Measurements from ENCODE around the gene ATP5F1E.

The ATP5F1E gene

DNA sequence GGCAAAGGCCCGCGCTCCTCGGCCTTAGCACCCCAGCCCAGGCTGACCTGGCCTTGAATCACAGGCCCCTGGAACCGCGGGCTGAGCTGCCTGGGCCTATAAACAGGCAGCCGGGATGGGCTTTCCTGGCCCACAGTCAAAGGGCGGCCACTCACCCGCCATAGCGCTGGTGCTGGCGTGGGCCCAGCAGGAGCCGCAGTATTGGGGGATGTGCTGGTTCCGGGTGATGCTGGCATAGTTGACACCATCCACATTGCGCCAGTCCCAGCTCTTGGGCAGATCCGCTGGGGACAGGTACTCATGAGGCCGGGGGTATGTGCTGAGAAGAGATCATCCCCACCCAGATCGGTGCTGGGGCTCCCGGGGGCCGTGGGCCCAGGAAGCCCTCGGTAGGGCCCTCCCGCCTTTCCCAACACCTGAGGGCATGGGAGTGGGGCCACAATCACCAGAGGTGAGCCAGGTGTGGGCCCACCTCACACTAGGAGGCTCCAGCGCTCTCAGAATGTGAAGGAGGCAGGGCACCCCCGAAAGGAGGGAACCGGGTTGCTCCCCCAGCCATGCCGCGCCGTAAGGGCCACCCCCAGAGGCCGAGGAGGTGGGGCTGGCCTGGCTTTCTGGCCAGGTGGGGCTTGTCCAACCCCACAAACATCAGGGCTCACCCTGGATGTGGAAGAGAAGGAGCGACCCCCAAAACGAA is 25.8 kb downstream of the ATP5F1E start:
- Histone ChIP-seq H3K4me3 (ENCODE audit: low read length in 2 of 2) (peak overlapping the region; percentile 84 to 89), H3K9ac (ENCODE audit: low read length in 2 of 2) (peak overlapping the region; percentile 90 to 91), H3K4me1 (ENCODE audit: control insufficient read depth, insufficient read depth, low read length) (peaks cover 27% of the 10 kb centered on the region), H3K27ac (ENCODE audit: low read length) (peak overlapping the region; percentile 53), H3K9me3 (ENCODE audit: control insufficient read depth in 2 of 2, low read length in 2 of 2) (no peaks in the 10 kb centered on the region), H3K27me3 (ENCODE audit: control insufficient read depth in 1 of 2, insufficient read depth in 2 of 2, low read length in 2 of 2) (no peaks in the 10 kb centered on the region), H3K36me3 (ENCODE audit: control insufficient read depth in 2 of 2, insufficient read depth in 2 of 2, low read length in 2 of 2) (peaks cover 0 to 4% of the 10 kb centered on the region in 2 donors)

DNA sequence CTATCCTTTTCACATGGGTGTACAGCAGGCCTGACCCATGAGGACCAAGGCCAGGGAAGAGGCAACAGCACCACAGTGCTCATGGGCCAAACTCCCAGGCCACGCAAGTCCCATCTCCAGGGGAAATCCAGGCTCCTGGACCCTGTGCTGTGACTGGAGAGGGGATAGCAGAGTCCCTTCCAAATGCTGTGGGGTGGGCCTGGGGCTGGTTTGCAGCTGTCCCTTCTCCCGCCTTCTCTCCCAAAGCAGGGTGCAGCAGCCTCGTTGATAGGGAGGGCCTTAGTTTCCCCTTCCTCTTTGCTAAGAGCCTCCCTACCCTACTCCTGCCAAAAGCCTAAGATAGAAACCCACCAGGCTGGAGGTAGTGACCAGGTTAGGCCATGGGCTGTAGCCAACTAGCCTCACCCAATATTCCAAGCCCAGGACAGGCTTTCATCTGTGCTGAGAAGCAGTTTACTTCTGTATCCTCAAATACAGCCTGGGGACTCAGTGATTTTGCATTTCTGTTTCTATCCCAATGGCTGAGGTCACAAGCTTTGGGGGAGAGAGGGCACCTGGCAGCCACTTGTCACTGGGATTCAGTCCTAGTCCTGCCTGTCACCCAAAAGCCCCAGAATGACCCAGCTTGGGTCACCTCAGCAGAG is 26.5 kb downstream of the ATP5F1E start:
- Histone ChIP-seq H3K27ac (ENCODE audit: low read length) (peak overlapping the region; percentile 53), H3K4me1 (ENCODE audit: control insufficient read depth, insufficient read depth, low read length) (peaks cover 27% of the 10 kb centered on the region), H3K9me3 (ENCODE audit: control insufficient read depth in 2 of 2, low read length in 2 of 2) (no peaks in the 10 kb centered on the region), H3K27me3 (ENCODE audit: control insufficient read depth in 1 of 2, insufficient read depth in 2 of 2, low read length in 2 of 2) (no peaks in the 10 kb centered on the region), H3K4me3 (ENCODE audit: low read length in 2 of 2) (peak overlapping the region; percentile 84 to 89), H3K36me3 (ENCODE audit: control insufficient read depth in 2 of 2, insufficient read depth in 2 of 2, low read length in 2 of 2) (peaks cover 0 to 8% of the 10 kb centered on the region in 2 donors), H3K9ac (ENCODE audit: low read length in 2 of 2) (peak overlapping the region; percentile 90 to 91)

DNA sequence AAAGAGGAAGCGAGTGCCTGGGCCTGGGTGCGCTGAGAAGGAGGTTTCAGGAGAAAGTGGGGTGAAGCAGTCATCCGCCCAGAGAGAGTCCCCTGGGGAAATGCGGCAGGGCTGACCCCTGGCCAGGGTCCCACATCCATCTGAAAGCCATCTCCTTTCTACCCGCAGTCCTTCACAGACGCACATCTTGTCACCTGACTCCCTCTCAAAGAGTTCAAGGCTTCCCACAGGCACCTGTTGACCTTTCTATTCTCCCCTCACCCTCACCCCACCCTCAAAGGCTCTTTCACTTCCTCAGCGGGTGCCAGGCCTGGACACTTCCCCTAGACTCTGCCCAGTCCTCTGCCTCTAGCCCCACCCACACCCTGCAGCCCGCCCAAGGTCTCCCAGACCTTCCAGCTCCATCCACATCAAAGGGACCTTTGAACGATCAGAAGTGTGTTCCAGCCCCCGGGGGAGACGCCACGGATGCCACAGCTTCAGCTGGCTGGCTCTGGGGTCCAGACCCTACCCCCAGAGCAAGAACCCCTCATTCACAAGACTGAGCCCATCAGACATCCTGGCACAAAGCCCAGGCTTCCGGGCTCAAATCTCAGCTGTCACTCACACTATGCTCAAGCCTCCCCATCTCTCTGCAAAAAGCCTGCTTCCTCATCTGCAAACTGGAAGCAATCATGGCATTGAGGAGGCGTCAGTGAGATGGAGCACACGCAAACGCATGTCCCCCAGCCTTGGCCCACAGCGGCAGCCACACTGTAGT is 27.2 kb downstream of the ATP5F1E start:
- H3K9me3 ChIP-seq (ENCODE audit: control insufficient read depth in 2 of 2, low read length in 2 of 2): no peaks in the 10 kb centered on the region
- H3K4me1 ChIP-seq (ENCODE audit: control insufficient read depth, insufficient read depth, low read length): peaks cover 27% of the 10 kb centered on the region
- no peaks in the 10 kb centered on the region for H3K27me3 ChIP-seq (ENCODE audit: control insufficient read depth in 1 of 2, insufficient read depth in 2 of 2, low read length in 2 of 2)
- peak overlapping the region; percentile 53 for H3K27ac ChIP-seq (ENCODE audit: low read length)
- peaks cover 0 to 13% of the 10 kb centered on the region in 2 donors for H3K36me3 ChIP-seq (ENCODE audit: control insufficient read depth in 2 of 2, insufficient read depth in 2 of 2, low read length in 2 of 2)
- H3K9ac ChIP-seq (ENCODE audit: low read length in 2 of 2): peak overlapping the region in 1 of 2 donors; percentile 36
- H3K4me3 ChIP-seq (ENCODE audit: low read length in 2 of 2): peak overlapping the region; percentile 84 to 89

DNA sequence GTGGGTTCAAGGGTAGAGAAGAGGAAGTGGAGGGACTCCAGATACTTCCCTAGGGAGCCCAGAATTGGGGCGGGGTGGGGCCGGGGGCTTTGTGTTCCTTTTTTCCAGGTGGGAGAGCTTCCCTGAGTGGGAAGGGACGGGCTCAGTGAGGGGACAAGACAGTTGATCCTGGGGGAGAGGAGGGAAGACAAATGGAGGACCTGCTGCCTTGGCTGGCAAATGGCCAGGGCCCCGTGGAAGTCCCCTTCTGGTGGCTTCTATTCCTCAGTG is 27.7 kb downstream of the ATP5F1E start:
- peaks cover 27% of the 10 kb centered on the region for H3K4me1 ChIP-seq (ENCODE audit: control insufficient read depth, insufficient read depth, low read length)
- H3K27me3 ChIP-seq (ENCODE audit: control insufficient read depth in 1 of 2, insufficient read depth in 2 of 2, low read length in 2 of 2): no peaks in the 10 kb centered on the region
- H3K9me3 ChIP-seq (ENCODE audit: control insufficient read depth in 2 of 2, low read length in 2 of 2): no peaks in the 10 kb centered on the region
- no peak overlapping the region for H3K27ac ChIP-seq (ENCODE audit: low read length)
- no peak overlapping the region for H3K4me3 ChIP-seq (ENCODE audit: low read length in 2 of 2)
- H3K9ac ChIP-seq (ENCODE audit: low read length in 2 of 2): no peak overlapping the region
- H3K36me3 ChIP-seq (ENCODE audit: control insufficient read depth in 2 of 2, insufficient read depth in 2 of 2, low read length in 2 of 2): peaks cover 0 to 14% of the 10 kb centered on the region in 2 donors

DNA sequence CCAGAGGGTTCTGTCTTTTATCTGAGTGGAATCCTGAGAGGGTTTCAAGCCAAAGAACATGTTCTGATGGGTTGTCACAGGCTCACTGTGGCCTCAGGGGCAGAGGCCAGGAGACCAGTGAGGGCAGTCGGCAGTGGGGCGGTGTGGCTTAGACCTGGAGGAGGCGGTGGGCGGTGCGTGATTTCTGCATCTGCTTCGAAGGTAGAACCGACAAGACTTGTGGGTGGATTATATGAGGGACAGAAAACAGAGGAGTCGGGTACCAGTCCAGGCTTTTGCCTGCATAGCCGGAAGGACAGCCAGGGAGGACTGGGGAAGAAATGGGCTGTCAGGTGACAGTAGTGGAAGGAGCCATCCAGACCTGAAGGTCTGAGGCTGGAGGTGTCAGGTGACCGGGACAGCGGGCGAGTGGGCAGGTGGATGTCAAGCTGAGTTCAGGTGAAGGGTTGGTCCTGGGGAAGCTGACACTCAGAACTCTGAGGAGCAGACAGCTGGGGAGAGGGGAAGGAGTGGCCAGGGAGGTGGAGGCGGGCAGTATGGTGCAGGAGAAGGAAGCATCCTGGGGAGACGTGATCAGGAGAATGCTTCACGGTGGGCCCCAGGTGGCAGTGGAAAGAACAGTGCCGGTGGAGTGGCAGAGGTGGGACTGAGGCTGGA is 28.2 kb downstream of the ATP5F1E start:
- no peak overlapping the region for H3K27ac ChIP-seq (ENCODE audit: low read length)

DNA sequence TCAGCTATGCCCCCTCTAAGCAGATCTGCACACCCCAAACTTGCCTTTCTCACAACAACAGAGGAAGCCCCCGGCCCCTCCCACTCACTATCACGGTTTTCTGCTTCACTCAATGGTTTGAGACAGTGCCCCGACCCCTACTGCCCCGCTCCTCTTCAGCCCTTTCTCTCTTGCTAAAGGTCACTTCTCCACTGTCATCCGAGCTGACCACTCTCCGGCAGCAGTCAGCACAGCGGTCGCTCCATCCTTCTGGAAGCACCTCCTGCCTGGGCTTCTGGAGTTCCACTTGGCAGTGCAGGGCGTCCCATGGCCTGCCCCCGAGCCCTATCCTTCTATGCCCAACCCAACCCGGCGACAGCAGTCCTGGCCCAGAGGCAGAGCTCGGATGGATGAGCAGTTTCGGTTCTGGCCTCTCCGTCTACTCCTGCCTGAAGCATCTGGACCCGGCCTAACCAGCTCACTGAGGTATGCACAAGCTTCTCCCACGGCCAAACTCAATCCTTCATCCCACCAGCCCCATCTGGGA is 29.2 kb downstream of the ATP5F1E start:
- Histone ChIP-seq H3K9me3 (ENCODE audit: control insufficient read depth in 2 of 2, low read length in 2 of 2) (no peaks in the 10 kb centered on the region), H3K9ac (ENCODE audit: low read length in 2 of 2) (no peak overlapping the region), H3K4me3 (ENCODE audit: low read length in 2 of 2) (no peak overlapping the region), H3K27me3 (ENCODE audit: control insufficient read depth in 1 of 2, insufficient read depth in 2 of 2, low read length in 2 of 2) (no peaks in the 10 kb centered on the region), H3K4me1 (ENCODE audit: control insufficient read depth, insufficient read depth, low read length) (peaks cover 27% of the 10 kb centered on the region), H3K36me3 (ENCODE audit: control insufficient read depth in 2 of 2, insufficient read depth in 2 of 2, low read length in 2 of 2) (peaks cover 6 to 20% of the 10 kb centered on the region in 2 donors), H3K27ac (ENCODE audit: low read length) (no peak overlapping the region)

More for the DNA sequence above, 28.2 kb downstream of the ATP5F1E start:
- H3K4me3 ChIP-seq (ENCODE audit: low read length in 2 of 2): no peak overlapping the region
- H3K9ac ChIP-seq (ENCODE audit: low read length in 2 of 2): no peak overlapping the region
- peaks cover under 1 to 17% of the 10 kb centered on the region in 2 donors for H3K36me3 ChIP-seq (ENCODE audit: control insufficient read depth in 2 of 2, insufficient read depth in 2 of 2, low read length in 2 of 2)
- no peaks in the 10 kb centered on the region for H3K9me3 ChIP-seq (ENCODE audit: control insufficient read depth in 2 of 2, low read length in 2 of 2)
- H3K27me3 ChIP-seq (ENCODE audit: control insufficient read depth in 1 of 2, insufficient read depth in 2 of 2, low read length in 2 of 2): no peaks in the 10 kb centered on the region
- peaks cover 27% of the 10 kb centered on the region for H3K4me1 ChIP-seq (ENCODE audit: control insufficient read depth, insufficient read depth, low read length)

DNA sequence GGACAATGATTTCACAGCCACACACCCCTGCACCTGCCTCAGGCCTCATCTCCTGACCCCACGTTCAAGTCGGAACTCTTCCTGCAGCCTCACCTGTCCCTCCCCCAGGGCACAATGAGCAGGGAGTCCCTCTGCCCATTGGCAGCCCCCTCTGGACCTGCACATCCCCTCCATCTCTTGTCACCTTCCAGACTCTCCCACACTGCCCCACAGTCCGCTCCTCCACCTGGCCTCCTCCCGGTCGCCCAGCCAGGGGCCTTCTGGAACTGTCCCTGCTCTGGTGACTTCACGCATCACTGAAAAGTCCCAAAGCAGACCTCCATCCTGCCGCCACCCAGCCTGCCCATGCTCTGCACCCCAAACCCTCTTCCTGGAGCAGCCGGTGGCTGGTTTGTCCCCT is 29.7 kb downstream of the ATP5F1E start:
- Histone ChIP-seq H3K36me3 (ENCODE audit: control insufficient read depth in 2 of 2, insufficient read depth in 2 of 2, low read length in 2 of 2) (peaks cover 10 to 26% of the 10 kb centered on the region in 2 donors), H3K27ac (ENCODE audit: low read length) (no peak overlapping the region), H3K9me3 (ENCODE audit: control insufficient read depth in 2 of 2, low read length in 2 of 2) (no peaks in the 10 kb centered on the region), H3K4me3 (ENCODE audit: low read length in 2 of 2) (no peak overlapping the region), H3K4me1 (ENCODE audit: control insufficient read depth, insufficient read depth, low read length) (peaks cover 26% of the 10 kb centered on the region), H3K27me3 (ENCODE audit: control insufficient read depth in 1 of 2, insufficient read depth in 2 of 2, low read length in 2 of 2) (no peaks in the 10 kb centered on the region), H3K9ac (ENCODE audit: low read length in 2 of 2) (no peak overlapping the region)

DNA sequence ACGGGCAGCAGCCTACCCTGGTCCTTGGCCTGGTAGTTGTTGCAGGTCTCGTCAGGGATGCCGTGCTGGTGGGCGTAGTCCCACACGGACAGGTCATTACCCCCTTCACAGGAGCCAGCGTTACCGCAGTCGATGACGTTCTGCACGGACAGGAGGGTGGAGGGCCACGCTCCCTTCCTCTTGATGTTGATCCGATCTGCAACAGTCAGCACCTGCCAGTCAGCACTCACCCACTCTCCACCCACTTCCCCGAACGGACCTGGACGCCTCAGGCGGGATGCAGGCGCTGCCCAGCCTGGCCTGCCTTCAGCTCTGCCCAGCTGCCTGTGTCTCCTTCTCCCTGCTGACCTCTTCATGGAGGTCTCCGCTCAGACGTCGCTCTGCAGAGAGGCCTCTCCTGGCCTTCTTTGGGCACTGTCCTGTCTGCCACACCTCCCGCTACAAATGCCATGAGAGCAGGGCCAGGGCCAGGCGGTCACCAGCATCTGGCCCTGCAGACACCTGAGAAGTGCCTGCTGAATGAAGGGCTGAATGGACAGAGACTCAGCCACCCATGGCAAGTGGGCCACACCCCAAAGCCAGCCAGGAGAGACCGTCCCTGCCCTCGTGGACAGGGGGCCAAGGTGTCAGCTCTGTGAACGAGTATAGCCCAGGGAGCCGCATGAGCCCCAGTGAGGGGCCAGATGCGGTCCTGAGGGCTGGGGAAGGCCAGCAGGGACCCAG is 30.5 kb downstream of the ATP5F1E start:
- H3K36me3 ChIP-seq (ENCODE audit: control insufficient read depth in 2 of 2, insufficient read depth in 2 of 2, low read length in 2 of 2): peaks cover 17 to 29% of the 10 kb centered on the region in 2 donors

DNA sequence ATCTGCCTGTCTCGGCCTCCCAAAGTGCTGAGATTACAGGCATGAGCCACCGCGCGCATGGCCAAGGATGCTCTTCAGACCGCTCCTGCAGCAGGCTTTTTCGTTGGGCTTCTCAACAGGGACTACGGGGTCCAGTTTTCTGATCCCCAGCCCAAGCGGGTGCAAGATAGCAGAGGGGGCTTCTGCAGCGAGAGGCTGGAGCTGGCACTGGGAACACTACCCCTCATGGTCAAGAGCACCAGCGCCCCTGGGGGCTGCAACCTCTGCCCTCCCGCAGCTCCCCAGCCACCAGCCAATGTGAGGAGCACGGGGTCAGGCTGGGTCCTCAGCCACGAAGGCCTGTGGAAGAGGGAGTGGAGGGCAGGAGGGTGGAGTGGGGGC is 31.1 kb downstream of the ATP5F1E start:
- Histone ChIP-seq H3K4me3 (ENCODE audit: low read length in 2 of 2) (no peak overlapping the region), H3K36me3 (ENCODE audit: control insufficient read depth in 2 of 2, insufficient read depth in 2 of 2, low read length in 2 of 2) (peaks cover 23 to 34% of the 10 kb centered on the region in 2 donors), H3K27me3 (ENCODE audit: control insufficient read depth in 1 of 2, insufficient read depth in 2 of 2, low read length in 2 of 2) (no peaks in the 10 kb centered on the region)

More for the DNA sequence above, 30.5 kb downstream of the ATP5F1E start:
- H3K4me1 ChIP-seq (ENCODE audit: control insufficient read depth, insufficient read depth, low read length): peaks cover 23% of the 10 kb centered on the region
- H3K27ac ChIP-seq (ENCODE audit: low read length): no peak overlapping the region
- H3K27me3 ChIP-seq (ENCODE audit: control insufficient read depth in 1 of 2, insufficient read depth in 2 of 2, low read length in 2 of 2): no peaks in the 10 kb centered on the region
- H3K9ac ChIP-seq (ENCODE audit: low read length in 2 of 2): no peak overlapping the region
- no peaks in the 10 kb centered on the region for H3K9me3 ChIP-seq (ENCODE audit: control insufficient read depth in 2 of 2, low read length in 2 of 2)
- no peak overlapping the region for H3K4me3 ChIP-seq (ENCODE audit: low read length in 2 of 2)

DNA sequence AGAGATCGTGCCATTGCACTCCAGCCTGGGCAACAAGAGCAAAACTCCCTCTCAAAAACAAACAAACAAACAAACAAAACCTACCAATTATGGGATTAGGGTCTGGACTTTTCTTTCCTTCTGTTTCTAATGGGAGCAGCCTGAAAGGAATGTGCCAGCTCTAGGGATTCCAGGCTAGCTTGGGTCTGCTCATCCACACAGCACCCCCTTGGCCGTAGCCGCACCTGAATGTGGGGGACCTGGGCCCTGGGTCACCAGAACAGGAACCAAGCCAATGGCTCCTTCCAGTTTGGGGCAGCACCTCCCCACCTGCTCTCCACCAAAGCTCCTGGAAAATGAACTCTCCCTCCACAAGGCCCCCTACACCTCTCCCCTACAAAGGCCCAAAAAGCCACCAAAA is 31.8 kb downstream of the ATP5F1E start:
- Histone ChIP-seq H3K9ac (ENCODE audit: low read length in 2 of 2) (no peak overlapping the region), H3K36me3 (ENCODE audit: control insufficient read depth in 2 of 2, insufficient read depth in 2 of 2, low read length in 2 of 2) (peaks cover 30 to 40% of the 10 kb centered on the region in 2 donors), H3K27ac (ENCODE audit: low read length) (no peak overlapping the region)

More for the DNA sequence above, 31.1 kb downstream of the ATP5F1E start:
- peaks cover 18% of the 10 kb centered on the region for H3K4me1 ChIP-seq (ENCODE audit: control insufficient read depth, insufficient read depth, low read length)
- no peak overlapping the region for H3K27ac ChIP-seq (ENCODE audit: low read length)
- H3K9me3 ChIP-seq (ENCODE audit: control insufficient read depth in 2 of 2, low read length in 2 of 2): no peaks in the 10 kb centered on the region
- no peak overlapping the region for H3K9ac ChIP-seq (ENCODE audit: low read length in 2 of 2)

More for the DNA sequence above, 31.8 kb downstream of the ATP5F1E start:
- H3K4me1 ChIP-seq (ENCODE audit: control insufficient read depth, insufficient read depth, low read length): peaks cover 11% of the 10 kb centered on the region
- H3K27me3 ChIP-seq (ENCODE audit: control insufficient read depth in 1 of 2, insufficient read depth in 2 of 2, low read length in 2 of 2): no peaks in the 10 kb centered on the region
- no peaks in the 10 kb centered on the region for H3K9me3 ChIP-seq (ENCODE audit: control insufficient read depth in 2 of 2, low read length in 2 of 2)
- no peak overlapping the region for H3K4me3 ChIP-seq (ENCODE audit: low read length in 2 of 2)

All from stomach smooth muscle (tissue), 2 donors.